GM21576 (cell line): Measurements from ENCODE around the gene UBAC2.
A peak's percentile ranks its signal among the peaks of the same experiment; 100 is the strongest.

Source experiments
- ATAC-seq: cut with Tn5 transposase; IDR thresholded peaks from one replicate; pipeline ENCODE4 v1.9.1; 2021; ENCODE audit warnings: mild to moderate bottlenecking, moderate library complexity; ENCODE audit not compliant: unreplicated experiment

Gene UBAC2

DNA sequence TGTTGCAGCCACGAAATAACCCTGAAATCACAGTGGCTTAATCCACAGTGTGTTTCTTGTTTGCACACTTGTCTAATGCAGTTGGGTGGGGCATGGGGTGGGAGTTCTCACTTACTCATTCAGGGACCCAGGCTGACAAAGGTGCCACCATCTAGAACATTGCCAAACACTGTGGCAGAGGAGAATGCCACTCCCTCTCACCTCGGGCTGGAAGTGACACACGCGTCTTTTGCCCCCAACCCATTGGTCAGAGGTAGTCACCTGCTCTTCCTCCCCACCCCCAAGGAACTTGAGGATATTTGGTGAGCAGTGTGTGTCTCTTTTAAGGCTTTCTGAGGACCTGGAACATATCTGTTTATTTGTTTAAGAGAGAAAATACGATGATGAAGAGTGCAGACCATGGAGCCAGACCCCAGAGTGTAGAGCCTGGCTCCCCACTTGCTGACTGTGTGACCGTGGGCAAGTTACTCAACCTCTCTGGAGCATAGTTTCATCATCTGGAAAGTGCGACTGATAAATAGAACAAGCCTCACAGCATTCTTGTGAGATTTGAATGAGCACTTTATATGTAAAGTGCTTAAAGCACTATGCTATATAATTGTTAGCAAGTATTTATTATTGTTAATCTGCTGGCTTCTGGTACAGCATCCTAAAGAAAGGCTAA is 89.2 kb downstream of the UBAC2 start:
- ATAC-seq = no peak

GRCh38 chr13:99290894-99291293 is 90.2 kb downstream of the UBAC2 start:
- no peak for ATAC-seq

GRCh38 chr13:99293178-99293577 is 92.5 kb downstream of the UBAC2 start:
- ATAC-seq = no peak

- ATAC-seq = no peak
Observed at GRCh38 chr13:99294198-99294597, 93.5 kb downstream of the UBAC2 start.

DNA sequence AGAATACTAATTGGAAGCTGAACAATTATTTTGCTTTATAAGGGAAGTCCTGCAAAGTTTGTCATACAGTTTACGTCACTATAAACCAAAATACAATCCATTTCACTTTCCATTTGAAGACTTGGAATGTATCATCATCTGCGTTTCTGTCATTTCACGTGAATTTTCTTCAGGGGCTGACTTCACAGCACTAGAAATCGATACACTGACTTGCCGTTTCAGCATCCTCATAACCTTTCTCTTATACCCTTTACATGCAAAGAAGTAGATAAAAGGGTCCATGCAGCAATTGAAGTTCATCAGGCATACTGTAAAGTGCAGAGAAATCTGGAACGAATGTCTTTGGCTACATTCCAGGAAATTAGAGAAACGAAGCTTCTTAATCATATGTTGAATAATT is 94.3 kb downstream of the UBAC2 start:
- no peak for ATAC-seq

DNA sequence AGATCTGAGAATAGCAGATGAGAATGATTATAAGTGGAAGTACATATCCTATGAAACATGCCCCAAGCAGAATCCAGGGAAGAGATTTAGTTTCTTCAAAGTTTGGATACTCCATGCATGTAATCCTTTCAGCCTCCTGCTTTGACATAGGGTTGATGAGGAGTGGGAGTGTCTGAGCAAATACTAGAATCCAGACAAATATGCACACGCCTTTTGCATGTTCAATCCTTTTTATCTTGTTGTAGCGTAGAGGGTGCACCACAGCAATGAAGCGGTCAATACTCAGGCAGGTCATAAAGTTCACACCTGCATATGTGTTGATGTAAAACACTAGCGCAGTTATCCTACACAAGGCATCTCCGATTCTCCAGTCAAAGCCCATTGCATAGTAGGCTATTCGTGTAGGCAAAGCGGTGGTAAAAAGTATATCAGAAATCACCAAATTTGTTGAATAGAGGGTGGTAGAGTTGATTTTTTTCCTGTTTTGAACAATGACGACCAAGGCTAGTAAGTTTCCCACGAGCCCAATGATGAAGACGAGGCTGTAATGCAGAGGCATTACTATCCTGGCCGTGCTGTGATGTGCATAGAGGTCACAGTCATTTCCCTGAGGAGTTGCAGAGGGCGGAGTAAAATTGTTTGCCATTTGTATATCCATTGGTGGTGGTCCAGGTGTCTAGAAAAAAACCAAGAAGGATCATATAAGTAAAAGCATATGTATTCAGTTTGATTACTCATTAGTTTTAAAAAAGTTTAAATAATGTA is 95.0 kb downstream of the UBAC2 start:
- ATAC-seq = no peak

DNA sequence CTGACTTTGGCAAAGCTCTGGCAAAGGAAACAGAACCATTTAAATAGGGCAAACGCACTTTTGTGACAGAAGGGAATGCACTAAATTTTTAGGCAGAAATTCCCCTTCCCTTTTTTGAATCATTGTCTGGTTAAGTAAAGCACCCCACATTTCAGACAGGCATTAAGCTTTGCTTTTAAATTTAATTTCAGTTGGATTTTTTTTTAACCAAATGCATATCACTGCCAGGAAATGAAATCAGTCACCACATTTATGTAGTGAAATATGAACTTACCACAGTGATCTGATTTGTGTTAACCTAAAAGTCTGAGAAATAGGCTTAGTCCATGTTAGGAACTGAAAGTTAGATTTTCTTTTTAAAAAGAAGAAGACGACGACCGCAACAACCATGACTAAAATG is 95.7 kb downstream of the UBAC2 start:
- ATAC-seq = peak; percentile 49

DNA sequence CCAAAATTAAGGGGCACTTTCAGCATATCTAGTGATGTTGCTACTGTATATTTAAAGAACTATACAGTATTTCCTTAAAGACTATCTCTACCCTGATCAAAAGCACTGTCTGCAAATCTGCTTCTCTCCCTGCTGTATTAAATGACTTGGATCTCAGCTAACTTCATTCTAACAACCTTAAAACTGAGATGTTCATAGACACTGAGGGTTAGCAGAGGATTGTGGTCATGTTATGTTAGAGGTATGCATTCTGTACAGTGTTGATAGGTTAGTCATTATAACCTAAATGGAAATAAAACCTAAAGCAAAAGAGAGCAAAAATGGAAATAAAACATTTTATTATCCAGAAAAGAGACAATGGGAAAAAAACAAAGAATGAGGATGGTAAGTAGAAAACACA is 96.7 kb downstream of the UBAC2 start:
- no peak for ATAC-seq

DNA sequence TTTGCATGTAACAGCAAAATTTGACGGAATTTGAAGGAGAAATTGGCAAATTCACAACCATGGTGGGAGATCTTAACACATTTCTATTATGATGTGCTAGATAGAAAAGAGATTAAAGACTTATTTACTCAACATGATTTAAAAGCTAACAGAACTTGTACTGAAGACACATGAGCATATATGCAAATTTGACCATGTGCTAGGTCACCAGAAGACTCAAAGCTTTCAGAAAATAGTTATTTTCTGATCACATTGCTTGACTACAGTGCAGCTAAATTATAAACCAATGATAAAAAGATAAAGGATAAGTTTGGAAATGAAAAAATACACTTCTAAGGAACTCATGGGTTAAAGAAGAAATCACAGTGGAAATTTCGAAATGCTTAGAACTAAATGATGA is 97.4 kb downstream of the UBAC2 start:
- ATAC-seq = no peak

DNA sequence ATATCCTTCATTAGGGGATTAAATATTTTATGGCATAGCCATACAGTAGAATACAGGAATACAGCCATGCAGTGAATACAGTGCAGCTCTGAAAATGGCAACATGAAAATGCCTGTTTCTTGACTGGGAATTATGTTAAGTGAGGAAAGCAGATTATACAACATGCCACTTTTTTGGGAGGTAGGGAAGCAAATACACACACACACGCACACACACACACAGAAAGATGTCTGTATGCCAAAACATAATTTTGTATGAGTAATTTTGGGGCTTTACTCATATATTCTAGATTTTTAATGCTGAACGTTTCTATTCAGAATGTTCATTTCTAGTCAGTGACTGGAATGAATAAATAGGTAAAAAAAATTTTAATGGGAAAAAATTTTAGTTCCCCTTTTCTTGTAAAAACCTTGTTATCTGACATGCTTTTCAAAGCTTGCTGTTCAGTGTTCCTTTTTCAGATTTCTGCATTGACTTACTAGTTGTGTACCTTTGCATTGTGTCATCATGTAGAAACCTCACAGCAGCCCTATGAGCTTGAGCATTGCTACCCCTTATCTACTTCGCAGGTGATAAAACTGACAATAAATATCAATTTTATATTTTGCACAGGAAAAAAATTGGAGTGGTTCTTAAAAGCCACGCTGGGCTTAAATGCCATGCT is 98.7 kb downstream of the UBAC2 start:
- no peak for ATAC-seq

GRCh38 chr13:99299920-99300341 is 99.3 kb downstream of the UBAC2 start:
- ATAC-seq = no peak

DNA sequence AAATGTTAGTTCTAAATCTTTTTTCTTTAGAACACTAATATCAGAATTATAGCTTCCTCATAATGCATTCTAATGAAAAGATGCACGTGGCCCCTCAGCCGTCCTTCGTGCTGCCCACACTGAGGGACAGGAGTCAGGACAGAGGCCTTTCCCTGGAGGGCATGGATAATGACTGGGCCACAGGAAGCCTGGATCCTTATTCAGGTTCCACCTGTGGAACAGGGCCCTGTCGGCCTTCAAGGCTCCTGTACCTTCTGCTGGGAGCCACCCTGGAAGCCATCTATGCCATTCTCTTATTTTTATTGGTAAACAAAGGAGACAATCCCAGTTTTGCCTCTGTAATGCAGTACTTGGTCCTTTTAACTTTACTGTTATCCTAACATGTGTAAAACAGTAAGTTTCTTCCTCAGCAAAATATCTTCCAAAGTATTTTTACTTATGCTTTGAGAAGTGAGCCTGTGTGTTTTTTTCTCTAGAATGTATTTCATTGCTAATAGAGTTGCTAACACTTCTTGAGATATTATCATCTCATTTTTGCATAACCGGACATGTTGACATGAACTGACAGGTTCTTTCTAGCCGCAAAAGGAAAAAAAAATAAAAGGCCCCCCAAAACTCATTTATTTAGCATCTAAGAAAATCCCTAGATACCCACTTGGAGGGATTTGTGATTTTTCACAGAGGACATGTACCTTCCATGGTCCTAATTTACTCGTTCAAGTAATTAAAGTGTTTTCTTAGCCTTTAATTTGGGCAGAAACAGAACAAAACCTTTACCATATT is 100.6 kb downstream of the UBAC2 start:
- no peak for ATAC-seq

DNA sequence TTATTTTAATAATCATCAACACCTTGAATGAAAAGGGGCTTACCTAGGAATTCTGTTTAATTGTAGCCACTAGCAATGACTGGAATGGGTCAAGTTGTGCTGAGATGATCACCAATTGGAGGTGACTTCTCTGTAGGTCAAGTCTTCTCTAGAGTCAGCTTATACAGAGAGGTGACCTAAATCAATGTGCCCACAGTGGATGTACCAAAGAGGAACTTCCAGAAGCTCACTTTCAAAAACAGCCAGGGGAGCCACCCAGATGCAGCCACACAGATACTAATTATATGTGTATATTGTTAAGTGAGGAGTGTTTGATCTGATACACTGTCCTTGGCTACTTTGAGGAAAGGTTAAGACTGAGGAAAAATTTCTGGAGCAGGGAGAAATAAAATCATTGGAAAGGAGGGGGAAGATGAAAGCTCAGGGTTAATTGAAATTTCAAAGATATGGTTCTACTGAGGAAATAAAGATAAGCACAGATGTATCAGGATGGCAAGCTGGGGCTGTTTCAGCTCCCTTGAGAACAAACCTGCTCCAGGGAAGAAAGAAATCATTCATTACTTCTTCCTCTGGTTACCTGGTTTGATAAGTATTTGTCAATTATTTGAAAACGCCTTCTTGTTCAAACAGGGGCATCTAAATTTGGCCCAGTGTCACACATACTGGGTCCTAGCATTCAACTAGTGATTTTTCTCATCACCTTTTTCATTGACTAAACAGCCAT is 101.4 kb downstream of the UBAC2 start:
- no peak for ATAC-seq

DNA sequence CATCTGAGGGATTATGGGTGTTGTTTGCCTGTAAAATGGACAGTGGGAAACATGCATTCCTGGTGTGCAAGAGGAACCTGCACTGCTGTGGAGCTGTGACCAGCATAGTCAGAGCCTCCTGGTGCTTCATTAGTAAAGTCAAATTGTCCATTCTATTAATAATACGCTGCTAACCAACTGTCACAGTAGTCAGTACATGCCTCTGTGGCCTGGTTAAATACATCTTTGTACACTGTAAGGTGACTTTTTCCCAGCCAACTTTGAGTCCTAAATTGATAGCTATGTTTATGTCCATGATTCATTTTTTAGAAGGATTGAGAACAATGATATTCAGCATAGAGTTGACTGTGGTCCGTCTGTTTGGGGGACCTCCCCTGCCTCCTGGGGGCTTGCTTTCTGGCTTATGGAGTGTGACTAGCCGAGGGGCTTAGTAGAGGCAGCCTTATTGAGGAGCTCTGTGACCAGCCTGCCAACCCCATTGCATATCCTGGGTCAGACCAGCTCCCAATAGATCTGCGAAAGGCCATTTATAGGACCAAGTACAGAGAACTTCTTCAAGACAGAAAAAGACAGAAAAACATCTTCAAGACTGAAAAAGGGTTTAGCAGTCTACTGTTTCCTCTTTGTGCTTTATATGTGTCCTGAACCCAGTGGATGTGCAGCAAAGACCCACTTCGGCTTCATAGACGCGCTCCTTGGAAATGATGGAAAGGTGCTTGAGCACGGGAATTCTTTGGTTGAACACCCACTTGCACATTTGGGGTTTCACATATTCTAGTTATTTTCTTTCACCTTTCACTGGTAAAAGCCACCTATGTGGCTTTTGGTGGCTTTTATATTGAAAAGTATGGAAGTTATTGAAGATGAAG is 102.2 kb downstream of the UBAC2 start:
- ATAC-seq = no peak

- no peak for ATAC-seq
Observed at GRCh38 chr13:99303863-99304521, 103.3 kb downstream of the UBAC2 start.

DNA sequence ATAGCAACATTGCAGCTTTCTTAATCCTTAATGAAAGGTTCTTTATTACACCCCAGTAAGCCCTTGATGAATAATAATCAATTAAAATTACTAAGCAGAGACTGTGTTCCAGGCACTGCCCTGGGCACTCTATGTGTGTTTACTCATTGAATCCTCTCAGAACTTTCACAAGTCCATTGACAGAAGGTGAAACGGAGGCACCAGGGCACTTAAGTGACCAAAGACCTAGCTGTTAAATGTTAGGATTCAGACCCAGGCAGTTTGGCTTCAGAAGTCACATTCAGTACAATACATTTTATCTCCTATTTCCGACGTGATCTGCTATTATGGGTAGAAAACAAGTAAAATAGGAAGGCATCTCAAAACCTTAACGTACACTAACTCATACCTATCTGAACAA is 103.9 kb downstream of the UBAC2 start:
- ATAC-seq = no peak

DNA sequence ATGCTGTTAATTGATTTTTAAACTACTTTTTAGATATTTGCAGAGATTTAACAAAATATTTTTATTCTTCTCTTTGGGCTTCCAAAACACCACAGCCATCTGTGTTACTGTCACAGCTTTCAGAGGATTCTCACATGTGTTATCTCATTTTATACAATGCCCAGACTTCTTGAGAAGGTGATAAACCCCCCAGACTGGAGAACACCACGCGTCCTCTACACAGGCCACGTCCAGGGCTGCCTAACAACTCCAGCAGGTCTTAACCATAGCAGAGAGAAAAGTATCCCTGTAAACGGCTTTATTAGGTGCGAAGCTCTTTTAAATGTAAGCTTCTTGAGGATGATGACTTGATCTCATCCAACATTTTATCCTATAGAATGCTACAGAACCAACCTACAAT is 104.5 kb downstream of the UBAC2 start:
- no peak for ATAC-seq

GRCh38 chr13:99305566-99305965 is 104.9 kb downstream of the UBAC2 start:
- no peak for ATAC-seq

DNA sequence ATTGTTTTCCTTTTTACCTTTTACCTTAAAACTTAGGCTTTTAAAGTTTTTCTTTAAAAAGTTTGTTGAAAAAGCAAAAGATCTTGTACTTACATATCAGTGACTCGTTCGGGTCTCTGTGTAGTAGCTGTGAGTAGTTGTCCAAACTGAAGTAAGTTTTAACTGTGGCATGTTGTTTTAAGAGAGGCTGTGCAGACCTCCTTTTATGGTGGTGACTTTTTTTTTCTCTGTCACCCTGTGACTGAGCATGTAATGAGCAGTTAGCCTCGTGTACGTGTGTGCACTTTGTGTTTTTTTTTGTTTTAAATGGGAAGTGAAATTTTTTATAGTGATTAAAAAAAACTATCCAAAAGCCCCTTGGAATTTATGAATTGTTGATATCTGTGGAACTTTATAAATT is 106.6 kb downstream of the UBAC2 start, which contains the start of gene GPR183:
Gene GPR183, minus strand, starts transcription at position 153 of the 400 bp plus-strand sequence. CDS start 11,254 bp downstream, outside the sequence.
- peak; percentile 61 for ATAC-seq
